Fibroblast of mammary gland (primary cell): ENCODE results near the gene JARID2.

Source experiments
- DNase-seq: peaks from one replicate; pipeline ENCODE4 v3.0.0-alpha.2; 2010; ENCODE audit warnings: low read depth
- H3K4me3 ChIP-seq: 2 replicates; pipeline ENCODE4 v1.5.1; 2011; ENCODE audit warnings: low read depth, mild to moderate bottlenecking, low read length, moderate library complexity; ENCODE audit not compliant: control insufficient read depth
- TF ChIP-seq, protein P1 (sequence below): conservative IDR thresholded peaks from 2 replicates; pipeline ENCODE4 v1.5.1; 2011; ENCODE audit warnings: low read depth, low read length, inconsistent platforms; ENCODE audit not compliant: control insufficient read depth, insufficient read depth

JARID2 gene

DNA sequence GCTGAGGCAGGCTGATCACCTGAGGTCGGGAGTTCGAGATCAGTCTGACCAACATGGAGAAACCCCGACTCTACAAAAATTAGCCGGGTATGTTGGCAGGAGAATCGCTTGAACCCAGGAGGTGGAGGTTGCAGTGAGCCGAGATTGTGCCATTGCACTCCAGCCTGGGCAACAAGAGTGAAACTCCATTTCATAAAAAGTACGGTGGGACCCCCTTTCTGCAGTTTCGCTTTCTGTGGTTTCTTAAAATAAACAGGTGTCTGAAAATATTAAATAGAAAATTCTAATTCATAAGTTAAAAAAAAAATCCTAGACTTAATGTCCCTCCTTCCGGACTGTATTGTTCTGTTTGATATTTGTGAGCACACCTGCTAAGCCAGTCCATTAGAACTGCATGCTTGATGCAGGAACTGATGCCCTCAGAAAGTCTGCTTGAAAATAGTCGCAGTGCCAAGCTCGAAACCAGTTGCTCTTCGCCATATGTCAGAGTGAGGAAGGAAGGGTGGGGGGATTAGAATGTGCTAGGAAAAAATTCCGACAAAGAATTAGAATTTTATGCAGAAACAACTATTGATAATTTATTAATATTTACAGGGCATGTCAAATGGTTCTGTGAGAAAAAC lies 85.9 kb downstream of the JARID2 start:
- H3K4me3 ChIP-seq = no peak overlapping the region
- DNase-seq = no peak
- TF ChIP-seq, protein P1, sequence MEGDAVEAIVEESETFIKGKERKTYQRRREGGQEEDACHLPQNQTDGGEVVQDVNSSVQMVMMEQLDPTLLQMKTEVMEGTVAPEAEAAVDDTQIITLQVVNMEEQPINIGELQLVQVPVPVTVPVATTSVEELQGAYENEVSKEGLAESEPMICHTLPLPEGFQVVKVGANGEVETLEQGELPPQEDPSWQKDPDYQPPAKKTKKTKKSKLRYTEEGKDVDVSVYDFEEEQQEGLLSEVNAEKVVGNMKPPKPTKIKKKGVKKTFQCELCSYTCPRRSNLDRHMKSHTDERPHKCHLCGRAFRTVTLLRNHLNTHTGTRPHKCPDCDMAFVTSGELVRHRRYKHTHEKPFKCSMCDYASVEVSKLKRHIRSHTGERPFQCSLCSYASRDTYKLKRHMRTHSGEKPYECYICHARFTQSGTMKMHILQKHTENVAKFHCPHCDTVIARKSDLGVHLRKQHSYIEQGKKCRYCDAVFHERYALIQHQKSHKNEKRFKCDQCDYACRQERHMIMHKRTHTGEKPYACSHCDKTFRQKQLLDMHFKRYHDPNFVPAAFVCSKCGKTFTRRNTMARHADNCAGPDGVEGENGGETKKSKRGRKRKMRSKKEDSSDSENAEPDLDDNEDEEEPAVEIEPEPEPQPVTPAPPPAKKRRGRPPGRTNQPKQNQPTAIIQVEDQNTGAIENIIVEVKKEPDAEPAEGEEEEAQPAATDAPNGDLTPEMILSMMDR = no peak

DNA sequence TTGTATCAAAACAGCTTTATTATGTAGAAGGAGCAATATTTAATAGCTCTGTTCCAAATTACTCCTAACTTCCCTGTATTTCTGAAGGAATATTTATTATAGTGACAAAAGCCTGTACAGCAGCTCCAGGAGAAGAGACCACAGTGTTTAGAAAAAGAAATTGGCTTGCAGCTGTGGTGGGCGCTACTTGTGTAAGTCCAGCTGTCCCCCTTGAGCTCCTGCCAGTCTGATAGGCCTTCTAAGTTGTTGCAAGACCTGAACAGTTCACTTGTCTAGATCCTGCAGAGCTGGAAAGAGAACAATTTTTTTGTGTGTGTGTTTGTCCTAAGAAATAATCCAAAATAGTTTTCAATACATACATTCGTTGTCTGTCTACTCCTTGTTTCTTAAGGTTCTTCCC lies 86.6 kb downstream of the JARID2 start:
- TF ChIP-seq, protein P1 = no peak
- no peak overlapping the region for H3K4me3 ChIP-seq
- no peak for DNase-seq

DNA sequence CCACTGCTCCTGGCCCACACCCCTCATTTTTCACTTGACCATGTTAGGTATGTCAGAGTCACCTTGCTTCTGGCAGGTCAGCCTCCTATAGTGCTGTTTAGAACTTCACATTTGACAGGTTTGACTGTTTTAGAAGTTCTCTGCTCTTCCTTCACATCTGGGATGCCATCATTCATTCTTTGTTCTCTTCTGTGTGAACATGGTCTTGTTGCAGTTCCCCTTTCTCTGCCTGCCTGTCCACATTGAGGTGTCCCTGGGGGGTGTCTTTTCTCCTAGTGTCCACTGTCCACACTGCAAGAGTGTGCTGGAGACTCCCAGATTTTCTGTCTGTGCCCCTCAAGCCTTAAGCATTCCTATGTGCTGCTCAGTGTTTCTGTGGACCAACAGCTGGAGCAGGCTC lies 89.5 kb downstream of the JARID2 start:
- TF ChIP-seq, protein P1 = no peak
- DNase-seq = no peak
- H3K4me3 ChIP-seq = no peak overlapping the region

DNA sequence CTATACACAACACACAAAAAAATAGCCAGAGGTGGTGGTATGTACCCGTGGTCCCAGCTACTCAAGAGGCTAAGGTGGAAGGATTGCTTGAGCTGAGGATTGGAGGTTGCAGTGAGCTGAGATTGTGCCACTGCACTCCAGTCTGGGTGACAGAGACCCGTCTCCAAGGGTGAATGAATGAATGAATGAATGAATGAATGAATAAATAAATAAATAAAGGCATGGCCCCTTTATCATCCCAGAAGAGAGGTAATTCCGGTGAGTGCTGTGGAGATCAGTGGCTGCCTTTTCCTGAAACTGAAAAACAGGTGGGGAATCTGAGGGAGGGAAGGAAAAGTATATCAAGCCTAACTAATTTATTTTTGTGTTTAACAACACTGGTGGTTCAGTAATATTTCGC lies 90.0 kb downstream of the JARID2 start:
- TF ChIP-seq, protein P1 = no peak
- H3K4me3 ChIP-seq = no peak overlapping the region
- no peak for DNase-seq

DNA sequence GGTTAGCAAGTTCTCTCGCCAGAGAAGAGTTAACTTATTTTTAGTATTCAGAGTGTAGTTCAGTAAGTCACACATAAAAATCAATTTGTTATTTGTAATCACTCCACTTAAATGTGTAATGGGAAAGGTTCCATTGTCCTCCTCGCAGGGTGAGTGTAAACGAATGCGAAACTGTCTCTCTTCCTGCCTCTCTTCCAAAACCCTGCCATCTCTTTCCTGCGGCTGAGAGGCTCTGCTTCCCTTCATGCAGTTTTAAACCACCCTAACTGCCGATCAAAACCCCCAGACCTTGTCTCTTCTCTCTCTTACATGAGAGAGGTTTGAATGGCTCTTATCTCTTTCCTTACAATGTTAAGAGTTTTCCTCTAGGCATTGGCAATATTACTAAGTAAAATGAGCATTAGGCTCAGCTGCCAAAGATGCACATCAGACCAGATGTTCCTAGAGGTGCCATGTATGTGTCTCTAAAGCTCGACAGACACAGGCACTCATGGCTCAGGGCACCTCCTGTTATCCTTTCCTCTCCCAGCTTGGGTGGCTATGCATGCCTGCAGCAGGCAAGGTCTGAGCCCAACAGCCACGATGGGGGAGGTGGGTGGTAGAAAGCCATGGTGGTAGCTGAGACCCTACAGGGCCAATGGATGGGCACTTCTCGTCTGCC lies 91.2 kb downstream of the JARID2 start:
- DNase-seq = no peak
- TF ChIP-seq, protein P1 = no peak
- H3K4me3 ChIP-seq = no peak overlapping the region

DNA sequence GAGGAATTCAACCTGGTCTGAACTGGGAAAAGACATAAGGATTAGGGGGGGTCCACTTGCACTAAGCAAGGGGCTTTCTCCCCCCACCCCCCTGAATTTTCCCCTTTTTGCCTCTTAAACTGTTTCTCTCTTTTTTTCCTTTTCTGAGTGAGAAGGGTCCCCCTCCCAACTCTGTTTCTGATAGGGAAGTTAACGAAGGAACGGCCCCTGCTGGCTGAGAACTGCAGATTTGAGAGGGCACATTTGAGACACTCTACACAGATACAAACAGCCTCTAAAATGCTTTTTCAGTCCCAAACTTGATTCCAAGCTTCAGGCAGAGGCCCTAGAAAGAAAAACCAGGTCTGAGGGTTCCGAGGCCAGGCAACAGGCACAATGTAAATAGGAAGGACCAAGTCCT lies 91.7 kb downstream of the JARID2 start:
- H3K4me3 ChIP-seq = no peak overlapping the region
- no peak for DNase-seq
- TF ChIP-seq, protein P1 = no peak
